Measurements from ENCODE around the gene ABR.

DNA sequence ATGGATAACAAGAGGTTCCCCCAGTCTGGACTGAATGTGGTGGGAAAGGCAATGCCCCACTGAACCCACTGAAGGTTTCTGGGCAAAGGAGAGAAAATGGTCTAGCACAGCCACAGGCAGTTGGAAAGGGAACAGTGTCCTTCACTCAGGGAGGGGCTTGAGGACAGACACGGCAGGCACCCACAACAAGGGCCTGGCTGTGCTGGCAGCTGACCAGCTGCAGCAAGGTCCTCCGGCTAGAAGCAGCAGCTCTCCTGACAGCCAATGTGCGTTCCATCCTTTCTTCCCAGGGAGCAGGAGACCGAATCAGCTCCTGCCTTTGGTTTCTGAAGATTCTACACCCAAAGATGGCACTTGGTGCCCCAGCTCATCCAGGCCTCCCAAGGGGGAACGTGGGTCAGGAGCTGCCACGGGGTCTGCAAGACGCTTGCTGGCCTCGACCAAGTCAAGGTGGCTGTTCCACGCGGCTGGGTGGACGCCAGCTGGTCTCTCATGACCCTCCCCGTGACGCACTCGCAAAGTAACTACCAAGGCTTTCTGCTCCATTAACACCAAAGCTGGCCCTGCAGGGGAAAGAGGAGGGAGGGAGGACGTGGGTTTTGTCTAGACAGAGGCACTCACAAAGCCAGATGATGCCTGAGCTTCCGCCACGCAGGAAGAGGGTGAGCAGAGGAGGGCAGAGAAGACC, 11.1 kb downstream of the ABR start:
- TF ChIP-seq POLR2AphosphoS5 (IDR thresholded peaks at IDR 0.05; ENCODE audit: low read depth, low read length), result no peak
- TF ChIP-seq, protein P1, sequence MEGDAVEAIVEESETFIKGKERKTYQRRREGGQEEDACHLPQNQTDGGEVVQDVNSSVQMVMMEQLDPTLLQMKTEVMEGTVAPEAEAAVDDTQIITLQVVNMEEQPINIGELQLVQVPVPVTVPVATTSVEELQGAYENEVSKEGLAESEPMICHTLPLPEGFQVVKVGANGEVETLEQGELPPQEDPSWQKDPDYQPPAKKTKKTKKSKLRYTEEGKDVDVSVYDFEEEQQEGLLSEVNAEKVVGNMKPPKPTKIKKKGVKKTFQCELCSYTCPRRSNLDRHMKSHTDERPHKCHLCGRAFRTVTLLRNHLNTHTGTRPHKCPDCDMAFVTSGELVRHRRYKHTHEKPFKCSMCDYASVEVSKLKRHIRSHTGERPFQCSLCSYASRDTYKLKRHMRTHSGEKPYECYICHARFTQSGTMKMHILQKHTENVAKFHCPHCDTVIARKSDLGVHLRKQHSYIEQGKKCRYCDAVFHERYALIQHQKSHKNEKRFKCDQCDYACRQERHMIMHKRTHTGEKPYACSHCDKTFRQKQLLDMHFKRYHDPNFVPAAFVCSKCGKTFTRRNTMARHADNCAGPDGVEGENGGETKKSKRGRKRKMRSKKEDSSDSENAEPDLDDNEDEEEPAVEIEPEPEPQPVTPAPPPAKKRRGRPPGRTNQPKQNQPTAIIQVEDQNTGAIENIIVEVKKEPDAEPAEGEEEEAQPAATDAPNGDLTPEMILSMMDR (IDR thresholded peaks at IDR 0.05; ENCODE audit: control extremely low read depth in 1 of 3, insufficient read depth in 1 of 3, low read depth in 1 of 3, low read length in 3 of 3), result no peak
- TF ChIP-seq HDAC2 (IDR thresholded peaks at IDR 0.05; ENCODE audit: borderline replicate concordance in 1 of 2, low read depth in 2 of 2, low read length in 2 of 2), result no peak
- TF ChIP-seq HDAC6 (IDR thresholded peaks at IDR 0.05; ENCODE audit: low read depth, low read length), result no peak
- TF ChIP-seq POLR2A (IDR thresholded peaks at IDR 0.05; ENCODE audit: control extremely low read depth in 1 of 2, low read depth in 2 of 2, low read length in 2 of 2), result no peak
